VCaP (cell line): Measurements from ENCODE around the gene ITCH.

ENCODE experiments used
- H3K27ac ChIP-seq: fragments of 450-650 bp; 2 replicates; pipeline ENCODE4 v1.5.1; 2017
- CTCF ChIP-seq: fragments of 450-650 bp; conservative IDR thresholded peaks from 2 replicates; pipeline ENCODE4 v1.5.1; 2017; ENCODE audit warnings: mild to moderate bottlenecking, moderate library complexity

The ITCH gene

DNA sequence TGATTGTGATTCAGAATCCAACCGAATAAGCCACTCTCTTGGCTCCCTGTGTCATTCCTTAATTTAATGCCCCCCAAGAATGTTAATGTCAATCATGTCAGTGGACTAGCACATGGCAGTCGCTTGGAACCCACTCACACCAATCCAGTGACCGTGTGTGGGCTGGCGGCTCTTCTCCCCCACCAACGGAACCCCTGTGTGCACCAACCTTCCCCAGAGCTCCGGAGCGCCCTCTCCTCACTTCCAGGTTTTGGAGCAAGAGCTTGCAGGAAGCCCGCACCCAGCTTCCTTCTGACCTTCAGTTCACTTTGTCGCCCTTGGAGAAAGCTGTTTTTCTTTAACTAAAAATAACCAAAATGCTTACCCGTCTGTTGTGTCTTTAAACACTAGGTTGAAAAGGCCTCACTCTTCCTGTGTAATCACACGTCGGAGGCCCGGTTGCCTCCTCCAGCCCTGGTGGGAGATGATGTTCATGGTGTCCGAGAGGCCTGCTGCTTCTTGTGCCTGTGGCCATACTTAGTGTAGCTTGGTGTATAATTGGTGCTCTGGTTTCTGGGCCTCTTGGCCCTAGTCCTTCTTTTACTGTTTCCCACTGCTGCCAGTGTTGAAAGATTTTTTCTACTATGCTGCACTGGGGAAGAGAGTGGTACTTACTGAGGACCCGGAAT is 177.7 kb downstream of the ITCH start:
- H3K27ac ChIP-seq, result no peak overlapping the region
- TF ChIP-seq CTCF, result no peak

DNA sequence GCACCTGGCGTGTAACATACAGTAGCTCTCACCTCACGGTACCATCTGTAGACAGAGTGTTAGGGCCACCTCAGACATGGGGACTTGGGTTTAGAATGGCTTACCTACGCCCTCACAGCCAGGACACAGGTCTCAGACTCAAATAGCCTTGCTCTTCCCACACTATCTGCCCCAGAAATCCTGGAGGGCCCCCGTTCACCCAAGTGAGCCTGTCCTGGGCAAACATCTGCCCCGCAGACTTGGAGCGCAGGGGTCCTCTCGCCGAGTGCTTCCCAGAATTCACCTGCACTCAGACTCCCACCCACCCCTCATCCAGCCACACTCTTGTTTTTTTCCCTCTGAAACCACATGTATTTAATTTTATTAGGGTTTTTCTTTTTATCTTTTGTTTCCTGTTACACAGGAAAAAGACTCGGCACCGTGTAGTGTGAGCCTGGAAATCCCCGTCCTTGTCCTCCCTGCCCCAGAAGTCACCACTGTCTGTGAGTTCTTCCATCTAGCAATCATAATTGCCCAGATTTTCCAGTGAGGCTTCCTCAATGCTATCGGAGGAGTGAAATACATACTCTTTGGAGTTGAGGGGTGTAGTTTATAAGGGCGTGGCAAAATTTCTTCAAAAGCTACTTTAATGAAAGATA is 178.3 kb downstream of the ITCH start:
- TF ChIP-seq CTCF, result no peak
- H3K27ac ChIP-seq, result no peak overlapping the region

DNA sequence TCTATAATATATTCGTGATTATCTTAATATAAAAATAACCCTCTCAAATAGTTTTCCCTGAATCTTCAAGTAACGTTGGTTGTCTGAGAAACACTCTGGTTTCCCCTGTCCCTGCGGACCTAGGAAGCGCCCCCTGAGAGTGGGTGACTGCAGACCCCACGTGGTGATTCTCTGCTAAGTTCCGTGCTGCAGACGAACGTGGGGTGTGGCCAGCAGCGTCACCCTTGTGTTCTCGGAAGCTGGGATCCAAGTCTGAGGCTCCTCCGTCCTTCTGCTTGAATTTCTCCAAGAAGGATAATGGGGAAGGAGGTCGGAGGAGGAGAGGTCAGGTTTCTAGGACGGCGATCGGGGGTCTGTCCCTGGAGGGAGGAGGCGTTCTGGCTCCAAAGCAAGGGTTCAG is 178.8 kb downstream of the ITCH start:
- TF ChIP-seq CTCF, result no peak
- H3K27ac ChIP-seq, result no peak overlapping the region

DNA sequence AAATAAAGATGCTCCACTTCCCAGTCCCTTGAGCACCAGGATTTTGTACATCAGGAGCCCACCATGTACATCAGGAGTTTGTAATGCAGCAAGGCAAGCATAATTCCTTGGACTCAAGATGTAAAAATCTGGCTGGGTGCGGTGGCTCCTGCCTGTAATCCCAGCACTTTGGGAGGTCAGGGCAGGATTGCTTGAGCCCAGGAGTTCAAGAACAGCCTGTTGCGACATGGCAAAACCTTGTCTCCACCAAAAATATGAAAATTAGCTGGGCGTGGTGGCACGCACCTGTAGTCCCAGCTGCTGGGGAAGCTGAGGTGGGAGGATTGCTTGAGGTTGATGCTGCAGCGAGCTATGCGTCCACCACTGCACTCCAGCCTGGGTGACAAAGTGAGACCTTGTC is 179.4 kb downstream of the ITCH start:
- no peak for TF ChIP-seq CTCF
- H3K27ac ChIP-seq, result no peak overlapping the region; the same call in 1 of the 2 replicates

GRCh38 chr20:34543463-34544056 is 180.5 kb downstream of the ITCH start:
- TF ChIP-seq CTCF, result no peak
- H3K27ac ChIP-seq, result peak overlapping the region; percentile 22

- peak overlapping the region; percentile 22; the same call in 1 of the 2 replicates for H3K27ac ChIP-seq
- TF ChIP-seq CTCF, result no peak
Observed at GRCh38 chr20:34544109-34544796, 181.2 kb downstream of the ITCH start.

GRCh38 chr20:34546751-34547181 is 183.7 kb downstream of the ITCH start:
- no peak for TF ChIP-seq CTCF
- H3K27ac ChIP-seq, result no peak overlapping the region
